ENCODE results near the gene NLGN1.

DNA sequence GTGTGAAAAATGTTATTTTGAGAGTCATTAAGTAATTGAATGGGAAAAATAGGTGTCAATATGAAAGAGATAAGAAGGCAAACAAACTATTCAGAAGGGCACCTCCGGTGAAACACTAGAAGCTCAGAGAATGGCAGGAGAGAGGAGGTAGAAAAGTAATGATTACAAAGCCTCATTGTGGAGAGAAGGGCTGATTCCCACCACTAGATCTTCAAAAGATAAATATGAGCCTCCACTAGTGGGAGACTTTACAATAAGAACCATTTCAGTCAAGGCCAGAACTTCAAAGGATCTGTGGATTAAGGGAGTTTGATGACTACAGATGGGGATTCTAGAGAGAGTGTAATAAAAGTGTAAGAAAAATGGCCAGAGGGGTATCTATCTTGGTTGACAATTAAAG is 535.6 kb downstream of the NLGN1 start:
- TF ChIP-seq POLR2A (IDR thresholded peaks at IDR 0.05) (no peak), EP300 (IDR thresholded peaks at IDR 0.05) (no peak)
- TF ChIP-seq, protein P1, sequence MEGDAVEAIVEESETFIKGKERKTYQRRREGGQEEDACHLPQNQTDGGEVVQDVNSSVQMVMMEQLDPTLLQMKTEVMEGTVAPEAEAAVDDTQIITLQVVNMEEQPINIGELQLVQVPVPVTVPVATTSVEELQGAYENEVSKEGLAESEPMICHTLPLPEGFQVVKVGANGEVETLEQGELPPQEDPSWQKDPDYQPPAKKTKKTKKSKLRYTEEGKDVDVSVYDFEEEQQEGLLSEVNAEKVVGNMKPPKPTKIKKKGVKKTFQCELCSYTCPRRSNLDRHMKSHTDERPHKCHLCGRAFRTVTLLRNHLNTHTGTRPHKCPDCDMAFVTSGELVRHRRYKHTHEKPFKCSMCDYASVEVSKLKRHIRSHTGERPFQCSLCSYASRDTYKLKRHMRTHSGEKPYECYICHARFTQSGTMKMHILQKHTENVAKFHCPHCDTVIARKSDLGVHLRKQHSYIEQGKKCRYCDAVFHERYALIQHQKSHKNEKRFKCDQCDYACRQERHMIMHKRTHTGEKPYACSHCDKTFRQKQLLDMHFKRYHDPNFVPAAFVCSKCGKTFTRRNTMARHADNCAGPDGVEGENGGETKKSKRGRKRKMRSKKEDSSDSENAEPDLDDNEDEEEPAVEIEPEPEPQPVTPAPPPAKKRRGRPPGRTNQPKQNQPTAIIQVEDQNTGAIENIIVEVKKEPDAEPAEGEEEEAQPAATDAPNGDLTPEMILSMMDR (IDR thresholded peaks at IDR 0.05): no peak
